ENCODE measurements around the gene HLA-DPB1.

DNA sequence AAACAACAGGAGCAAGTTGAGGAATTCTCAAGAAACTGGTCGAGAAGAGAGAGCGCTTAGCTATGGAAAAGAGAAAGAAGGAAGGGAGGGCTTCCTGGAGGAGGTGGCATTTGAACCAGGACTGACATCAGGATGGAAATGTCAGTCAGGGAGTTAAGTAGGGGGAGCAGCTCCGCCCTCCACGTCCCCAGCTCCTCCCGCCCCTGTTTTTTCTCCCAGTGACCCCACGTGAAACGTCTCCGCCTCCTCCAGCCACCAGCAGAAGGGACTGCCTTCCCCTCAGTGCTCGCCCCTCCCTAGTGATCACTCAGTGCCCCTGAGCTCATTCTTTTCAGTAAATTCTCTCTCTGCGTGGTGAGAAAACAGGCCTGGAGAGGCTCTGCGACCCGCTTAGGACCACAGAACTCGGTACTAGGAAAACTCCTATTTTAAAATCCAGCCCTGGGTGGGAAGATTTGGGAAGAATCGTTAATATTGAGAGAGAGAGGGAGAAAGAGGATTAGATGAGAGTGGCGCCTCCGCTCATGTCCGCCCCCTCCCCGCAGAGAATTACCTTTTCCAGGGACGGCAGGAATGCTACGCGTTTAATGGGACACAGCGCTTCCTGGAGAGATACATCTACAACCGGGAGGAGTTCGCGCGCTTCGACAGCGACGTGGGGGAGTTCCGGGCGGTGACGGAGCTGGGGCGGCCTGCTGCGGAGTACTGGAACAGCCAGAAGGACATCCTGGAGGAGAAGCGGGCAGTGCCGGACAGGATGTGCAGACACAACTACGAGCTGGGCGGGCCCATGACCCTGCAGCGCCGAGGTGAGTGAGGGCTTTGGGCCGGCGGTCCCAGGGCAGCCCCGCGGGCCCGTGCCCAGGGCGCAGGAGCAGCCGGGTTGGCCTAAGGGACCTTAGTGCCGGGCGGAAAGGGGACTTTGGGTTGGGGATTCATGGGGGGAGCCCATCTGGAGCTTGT, 4.6 kb downstream of the HLA-DPB1 start:
- no peak for TF ChIP-seq POLR2A (IDR thresholded peaks at IDR 0.05)
- TF ChIP-seq, protein P1, sequence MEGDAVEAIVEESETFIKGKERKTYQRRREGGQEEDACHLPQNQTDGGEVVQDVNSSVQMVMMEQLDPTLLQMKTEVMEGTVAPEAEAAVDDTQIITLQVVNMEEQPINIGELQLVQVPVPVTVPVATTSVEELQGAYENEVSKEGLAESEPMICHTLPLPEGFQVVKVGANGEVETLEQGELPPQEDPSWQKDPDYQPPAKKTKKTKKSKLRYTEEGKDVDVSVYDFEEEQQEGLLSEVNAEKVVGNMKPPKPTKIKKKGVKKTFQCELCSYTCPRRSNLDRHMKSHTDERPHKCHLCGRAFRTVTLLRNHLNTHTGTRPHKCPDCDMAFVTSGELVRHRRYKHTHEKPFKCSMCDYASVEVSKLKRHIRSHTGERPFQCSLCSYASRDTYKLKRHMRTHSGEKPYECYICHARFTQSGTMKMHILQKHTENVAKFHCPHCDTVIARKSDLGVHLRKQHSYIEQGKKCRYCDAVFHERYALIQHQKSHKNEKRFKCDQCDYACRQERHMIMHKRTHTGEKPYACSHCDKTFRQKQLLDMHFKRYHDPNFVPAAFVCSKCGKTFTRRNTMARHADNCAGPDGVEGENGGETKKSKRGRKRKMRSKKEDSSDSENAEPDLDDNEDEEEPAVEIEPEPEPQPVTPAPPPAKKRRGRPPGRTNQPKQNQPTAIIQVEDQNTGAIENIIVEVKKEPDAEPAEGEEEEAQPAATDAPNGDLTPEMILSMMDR (IDR thresholded peaks at IDR 0.05): no peak
- TF ChIP-seq EP300 (IDR thresholded peaks at IDR 0.05): no peak

Measured in sigmoid colon (tissue), 4 donors.